Esophagus squamous epithelium (tissue), 4 donors: ENCODE results near the gene SYT1.

Source experiments
- POLR2A ChIP-seq, 4 donors: fragments of 450-650 bp; IDR thresholded peaks; one replicate each; pipeline ENCODE4 v1.6.1; 2017; ENCODE audit warnings: antibody characterized with exemption in 4 of 4, mild to moderate bottlenecking in 4 of 4, moderate library complexity in 3 of 4
- TF ChIP-seq, protein P1 (sequence below), 6 experiments: fragments of 450-650 bp in 4 of 6; fragments of 200-600 bp in 2 of 6; sonication (generic) in 2 of 6; IDR thresholded peaks; one replicate each; pipeline ENCODE4 v1.5.1; 2016 to 2019; ENCODE audit warnings: antibody characterized with exemption in 6 of 6, mild to moderate bottlenecking in 4 of 6, moderate library complexity in 4 of 6

DNA sequence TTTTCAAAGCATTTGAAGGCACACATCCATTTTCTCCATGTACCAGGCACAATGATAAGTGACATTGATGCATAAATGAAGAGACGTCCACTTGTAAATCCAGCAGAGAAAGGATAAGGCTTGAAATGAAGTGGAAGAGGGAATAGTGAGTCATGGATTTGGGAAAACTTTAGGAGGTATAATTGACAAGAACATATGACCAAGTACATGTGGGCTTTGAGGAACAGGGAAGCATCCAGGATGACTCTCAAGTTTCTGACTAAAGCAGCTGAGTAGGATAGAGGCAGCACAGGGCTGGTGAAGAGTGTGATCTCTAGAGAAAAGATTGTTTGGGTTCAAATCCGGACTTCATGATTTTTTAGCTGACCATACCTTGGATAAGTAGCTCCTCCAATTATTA lies 43.6 kb upstream of the SYT1 start:
- TF ChIP-seq, protein P1, sequence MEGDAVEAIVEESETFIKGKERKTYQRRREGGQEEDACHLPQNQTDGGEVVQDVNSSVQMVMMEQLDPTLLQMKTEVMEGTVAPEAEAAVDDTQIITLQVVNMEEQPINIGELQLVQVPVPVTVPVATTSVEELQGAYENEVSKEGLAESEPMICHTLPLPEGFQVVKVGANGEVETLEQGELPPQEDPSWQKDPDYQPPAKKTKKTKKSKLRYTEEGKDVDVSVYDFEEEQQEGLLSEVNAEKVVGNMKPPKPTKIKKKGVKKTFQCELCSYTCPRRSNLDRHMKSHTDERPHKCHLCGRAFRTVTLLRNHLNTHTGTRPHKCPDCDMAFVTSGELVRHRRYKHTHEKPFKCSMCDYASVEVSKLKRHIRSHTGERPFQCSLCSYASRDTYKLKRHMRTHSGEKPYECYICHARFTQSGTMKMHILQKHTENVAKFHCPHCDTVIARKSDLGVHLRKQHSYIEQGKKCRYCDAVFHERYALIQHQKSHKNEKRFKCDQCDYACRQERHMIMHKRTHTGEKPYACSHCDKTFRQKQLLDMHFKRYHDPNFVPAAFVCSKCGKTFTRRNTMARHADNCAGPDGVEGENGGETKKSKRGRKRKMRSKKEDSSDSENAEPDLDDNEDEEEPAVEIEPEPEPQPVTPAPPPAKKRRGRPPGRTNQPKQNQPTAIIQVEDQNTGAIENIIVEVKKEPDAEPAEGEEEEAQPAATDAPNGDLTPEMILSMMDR (IDR thresholded peaks at IDR 0.05) = no peak
- TF ChIP-seq POLR2A (IDR thresholded peaks at IDR 0.05) = no peak
